Activated CD4-positive, alpha-beta T cell treated with anti-CD3 and anti-CD28 coated beads for 4 hours (primary cell): ENCODE measurements around the gene ZER1.

Experiments
- DNase-seq, 2 donors: peaks; one replicate each; pipeline ENCODE4 v3.0.0-alpha.2; 2020

ZER1 gene

DNA sequence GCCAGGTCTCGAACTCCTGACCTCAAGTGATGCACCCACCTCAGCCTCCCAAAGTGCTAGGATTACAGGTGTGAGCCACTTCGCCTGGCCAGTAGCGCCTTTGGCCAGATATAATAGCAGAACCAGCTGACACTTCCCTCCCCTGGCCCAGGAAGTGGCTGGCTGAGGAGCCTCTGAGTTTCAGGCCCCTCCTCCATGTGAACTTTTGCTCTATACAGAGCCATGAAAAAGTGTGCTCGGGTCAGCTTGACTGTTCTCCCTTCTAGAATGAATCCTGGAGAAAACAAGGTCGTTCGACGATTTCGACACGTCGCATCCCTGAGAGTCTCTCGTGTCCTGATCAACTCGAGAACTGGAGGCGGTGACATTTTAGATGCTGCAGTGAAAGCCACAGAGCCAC lies 39.2 kb downstream of the ZER1 start:
- DNase-seq: no peak

DNA sequence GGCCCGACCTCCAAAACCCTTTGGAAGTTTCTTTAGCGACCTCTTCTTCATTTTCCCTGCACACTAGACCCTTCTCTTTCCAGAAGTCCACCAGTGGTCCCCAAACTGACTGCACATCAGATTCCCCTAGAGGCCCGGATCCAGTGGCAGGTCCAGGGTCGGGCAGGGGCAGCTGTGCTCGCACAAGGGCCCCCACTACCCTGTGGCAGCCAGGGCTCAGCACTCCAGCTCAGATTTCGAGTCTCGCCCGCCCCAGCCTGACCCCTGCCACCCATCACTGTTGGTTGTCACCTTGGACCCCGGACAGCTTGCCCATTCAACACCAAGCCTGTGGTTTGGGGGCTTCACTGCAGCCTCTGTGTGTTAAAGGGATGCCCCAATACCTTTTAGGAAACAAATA lies 40.0 kb downstream of the ZER1 start:
- DNase-seq: no peak

DNA sequence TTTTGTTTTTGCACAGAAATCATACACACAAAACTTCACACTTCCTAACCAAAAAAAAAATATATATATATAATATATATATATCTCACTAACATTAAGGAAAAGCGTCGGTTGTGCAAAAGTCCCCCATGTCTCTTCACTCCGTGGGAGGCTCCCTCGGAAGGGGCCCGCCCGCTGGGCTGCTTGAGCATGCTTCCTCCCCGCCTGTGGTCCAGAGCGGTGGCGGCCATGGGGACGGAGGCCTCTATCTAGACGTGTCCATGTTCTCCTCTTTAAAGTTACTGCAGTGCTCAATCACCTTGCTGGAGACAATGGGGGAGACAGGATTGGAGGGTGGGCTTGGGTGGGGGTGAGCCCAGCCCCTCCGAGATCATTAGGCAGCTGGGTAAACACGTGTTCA lies 40.6 kb downstream of the ZER1 start:
- DNase-seq: no peak

DNA sequence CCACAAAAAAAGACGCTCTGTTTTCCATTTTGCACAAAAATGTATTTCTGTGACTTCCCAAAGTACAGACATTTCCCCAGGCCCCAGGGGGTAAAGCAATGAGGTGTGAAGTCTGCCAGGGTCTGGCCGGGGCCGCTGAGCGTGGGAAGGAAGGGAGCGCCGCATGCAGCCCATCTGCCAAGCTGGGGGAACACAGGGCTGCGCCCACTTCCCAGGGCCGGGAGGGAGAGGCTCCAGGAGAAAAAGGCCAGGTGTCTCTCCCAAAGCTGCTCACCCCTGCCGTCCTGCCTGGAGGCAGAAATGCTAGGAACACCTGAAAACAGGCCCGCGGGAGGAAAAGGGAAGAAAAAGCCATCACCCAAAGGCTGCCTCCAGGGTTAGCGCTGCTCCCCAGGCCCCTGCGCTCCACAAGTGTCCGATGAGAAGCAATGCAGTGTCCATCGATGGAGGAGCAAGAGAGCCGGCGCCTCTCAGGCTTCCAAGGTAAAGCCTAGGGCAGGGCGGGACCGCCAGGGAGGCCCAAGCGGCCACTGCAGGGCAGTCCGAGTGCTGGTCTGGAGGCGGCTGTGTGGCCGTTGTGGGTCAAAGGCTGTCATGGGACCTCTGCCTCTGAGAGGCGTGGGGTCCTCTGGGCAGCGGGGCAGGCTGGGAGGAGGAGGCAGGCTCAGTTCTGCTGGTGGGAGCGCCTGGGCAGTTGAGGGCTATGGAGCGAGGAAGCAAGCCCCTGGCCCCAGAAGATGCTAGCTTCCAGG lies 41.8 kb downstream of the ZER1 start:
- no peak for DNase-seq

DNA sequence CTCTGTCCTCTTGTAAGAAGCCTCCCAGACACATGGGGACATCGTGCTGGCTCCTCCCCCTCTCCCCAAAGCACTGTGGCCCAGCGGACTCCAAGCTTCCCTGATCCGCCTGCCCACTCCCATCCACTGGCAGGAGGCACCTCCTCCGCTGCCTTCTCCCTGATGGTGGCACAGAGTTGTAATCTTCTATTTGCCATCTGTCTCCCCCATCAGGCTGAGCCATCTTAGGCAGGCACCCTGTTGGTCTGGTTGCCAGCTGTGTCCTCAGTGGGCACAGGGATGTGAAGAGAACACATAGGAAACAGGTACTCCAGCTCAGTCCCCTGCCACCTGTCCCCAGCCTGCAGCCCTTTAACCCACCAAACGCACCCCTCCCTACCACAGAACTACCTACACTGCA lies 42.4 kb downstream of the ZER1 start:
- DNase-seq: no peak

DNA sequence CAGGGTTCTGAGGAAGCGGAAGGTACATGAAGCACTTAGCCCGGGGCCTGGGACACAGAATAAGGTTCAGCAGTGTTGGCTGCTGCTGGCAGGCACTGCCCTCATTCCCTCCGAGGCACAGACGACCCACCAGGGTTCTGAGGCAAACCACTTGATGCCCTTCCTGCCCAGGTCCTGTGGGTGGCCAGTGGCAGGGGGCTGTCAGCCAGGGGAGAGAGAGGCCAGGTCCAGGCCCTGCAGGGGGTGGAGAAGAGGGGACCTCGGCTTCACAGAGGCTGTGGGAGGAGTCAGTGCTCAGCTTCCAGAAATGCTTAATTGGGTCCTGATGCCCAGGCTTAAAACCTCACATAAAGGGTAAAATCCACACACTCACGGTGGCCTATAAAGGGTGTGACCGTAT lies 43.4 kb downstream of the ZER1 start:
- no peak for DNase-seq

DNA sequence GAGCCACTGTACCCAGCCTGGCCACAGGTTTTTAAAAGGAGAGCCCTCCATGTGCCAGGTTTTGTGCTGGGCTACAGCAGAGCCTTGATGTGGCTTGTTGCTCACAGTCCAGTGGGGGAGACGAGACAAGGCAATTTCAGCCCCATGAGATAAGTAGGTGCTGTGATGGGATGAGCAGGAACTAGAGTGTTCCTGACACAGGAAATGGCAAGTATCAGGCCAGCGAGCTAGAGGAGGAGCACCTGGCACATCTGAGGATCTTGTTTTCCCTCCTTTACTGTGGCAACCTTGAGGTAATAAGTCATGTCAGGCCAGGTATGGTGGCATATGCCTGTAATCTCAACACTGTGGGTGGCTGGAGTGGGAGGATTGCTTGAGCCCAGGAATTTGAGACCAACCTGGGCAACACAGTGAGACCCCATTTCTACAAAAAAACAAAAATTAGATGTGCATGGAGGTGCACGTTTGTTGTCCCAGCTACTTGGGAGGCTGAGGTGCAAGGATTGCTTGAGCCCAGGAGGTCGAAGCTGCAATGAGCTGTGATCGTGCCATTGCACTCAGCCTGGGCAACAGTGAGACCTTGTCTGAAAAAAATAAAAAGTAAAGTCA lies 44.0 kb downstream of the ZER1 start:
- no peak for DNase-seq

DNA sequence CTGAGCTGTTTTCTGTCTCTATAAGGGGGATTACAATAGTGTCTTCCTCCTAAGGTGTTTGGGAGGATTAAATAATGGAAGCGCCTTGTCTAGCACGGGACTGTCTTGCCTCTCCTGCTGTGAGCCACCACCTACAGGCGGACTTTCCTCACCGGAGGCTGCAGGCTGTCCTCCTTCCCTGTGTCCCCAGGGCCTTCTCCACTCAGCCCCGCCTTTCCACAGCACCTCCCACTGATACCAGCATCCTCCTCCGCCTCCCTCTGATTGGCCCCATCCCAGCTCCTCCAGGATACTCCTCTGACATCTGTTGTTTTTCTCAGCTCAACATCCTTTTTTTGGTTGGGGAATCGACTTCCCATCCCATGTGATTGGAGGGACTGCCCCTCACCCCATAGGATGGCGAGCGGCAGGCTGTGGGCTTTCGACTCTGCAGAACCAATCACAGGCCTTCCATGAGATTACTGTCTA lies 46.9 kb downstream of the ZER1 start:
- peak; percentile 19 to 38 for DNase-seq

DNA sequence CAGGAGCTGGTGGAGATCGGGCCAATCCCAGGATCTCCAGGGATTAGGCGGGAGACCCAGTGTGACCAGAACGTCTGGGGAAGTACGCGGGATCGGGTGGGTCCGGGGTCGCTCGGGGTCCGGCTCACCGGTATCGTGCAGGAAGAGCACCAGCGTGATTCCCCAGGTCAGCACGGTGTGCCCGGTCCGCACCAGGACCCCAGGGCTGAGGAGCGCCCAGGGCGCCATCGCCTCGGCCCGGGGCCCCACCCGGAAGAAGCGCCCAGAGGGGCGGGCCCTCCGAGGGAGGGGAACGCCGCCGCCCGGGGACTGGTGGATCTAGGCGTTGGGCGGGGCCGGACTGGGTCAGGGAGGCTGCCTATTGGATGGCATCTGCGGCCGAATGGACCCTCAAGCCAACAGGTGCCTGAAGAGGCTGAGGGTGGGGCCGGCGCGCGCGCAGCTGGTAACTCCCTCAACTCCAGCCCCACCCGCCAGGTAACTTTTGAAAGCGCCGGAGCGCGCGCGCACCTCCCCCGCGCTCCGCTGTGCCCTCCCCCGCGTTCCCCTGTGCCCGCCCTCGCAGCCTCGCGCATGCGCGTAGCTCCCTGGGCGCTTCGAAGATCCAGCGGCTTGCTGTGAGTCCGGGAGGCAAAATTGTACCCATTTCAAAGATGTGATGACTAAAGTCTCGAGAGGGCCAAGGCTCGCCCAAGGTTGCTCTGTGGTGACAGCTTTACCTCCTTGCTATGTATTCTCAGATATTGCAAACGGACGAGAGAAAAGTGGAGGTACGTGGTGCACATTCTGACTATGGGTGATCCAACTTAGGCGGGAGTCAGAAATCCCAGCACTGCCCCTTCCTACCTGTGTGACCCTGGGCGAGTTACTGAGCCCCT lies 47.6 kb downstream of the ZER1 start, which contains the start of gene ZDHHC12:
Gene ZDHHC12, minus strand, starts transcription at position 262 of the 878 bp plus-strand sequence. Its CDS starts 34 bp downstream, at position 228.
- DNase-seq: peak; percentile 98 to 100

DNA sequence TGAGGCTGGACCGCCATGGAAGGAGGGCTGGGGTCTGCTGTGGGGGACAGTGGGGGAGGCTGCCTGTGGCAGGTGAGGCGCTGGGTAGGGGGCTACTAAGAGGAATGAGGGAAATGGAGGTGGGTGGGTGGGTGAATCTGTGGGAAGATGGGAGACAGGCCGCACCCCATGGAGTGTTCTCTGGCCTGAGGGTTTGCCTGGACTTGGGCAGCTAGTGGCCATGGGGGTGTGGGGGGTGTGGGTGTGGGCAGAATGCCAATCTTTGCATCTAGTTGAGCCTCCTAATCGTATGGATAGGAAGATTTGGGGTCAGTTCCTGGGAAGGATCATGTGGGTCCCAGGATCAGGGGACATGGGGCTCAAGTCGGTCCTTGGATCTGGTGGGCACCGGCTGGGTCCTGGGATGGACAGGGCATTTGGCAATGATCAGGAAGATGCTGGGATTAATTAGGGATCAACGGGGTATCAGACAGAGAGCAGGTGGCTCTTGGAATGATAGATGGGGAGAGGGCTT lies 48.3 kb downstream of the ZER1 start:
- no peak for DNase-seq

DNA sequence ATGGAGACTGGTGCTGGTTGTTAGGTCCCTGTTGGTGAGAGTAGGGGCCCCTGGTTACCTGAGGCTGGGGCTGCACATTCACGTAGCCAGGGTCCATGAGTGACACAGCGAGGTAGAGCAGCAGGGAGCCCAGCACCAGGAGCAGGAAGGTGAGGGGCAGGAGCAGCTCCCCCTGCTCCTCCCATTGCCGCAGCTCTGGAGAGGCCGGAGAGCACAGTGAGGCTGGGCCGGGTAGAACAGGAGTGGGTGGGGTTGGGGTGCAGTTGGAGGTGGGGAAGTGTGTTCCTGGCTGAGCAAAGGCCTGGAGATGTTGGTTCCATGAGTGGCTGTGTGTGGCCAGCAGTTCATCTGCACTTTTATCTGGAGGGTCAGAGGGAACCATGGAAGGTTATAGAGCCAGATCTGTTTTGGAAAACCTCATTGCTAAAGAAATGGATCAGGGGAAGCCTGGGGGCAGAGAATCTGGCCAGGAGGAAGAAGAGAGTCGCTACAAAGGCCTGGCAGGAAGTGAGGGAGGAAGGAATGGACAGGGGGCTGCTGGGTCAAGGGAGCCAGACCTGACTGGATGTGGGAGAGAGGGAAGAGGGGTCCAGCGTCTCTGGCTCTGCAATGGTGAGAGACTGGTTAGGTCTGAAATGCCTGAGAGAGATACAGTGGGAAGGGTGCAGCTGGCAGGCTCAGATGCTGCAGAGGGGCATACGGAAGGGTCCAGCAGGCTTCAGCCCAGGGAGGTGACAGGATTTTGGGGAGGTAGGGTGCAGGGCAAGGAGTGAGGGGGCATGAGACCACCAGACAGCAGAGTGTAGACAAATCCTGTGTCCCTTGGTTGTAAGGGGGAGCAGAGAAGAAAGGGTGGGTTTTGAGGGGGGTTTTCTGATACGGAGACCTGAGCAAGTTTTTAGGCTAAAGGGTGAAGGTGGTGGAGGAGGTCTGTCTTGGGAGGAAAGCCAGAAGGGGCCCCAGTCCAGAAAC lies 49.1 kb downstream of the ZER1 start:
- no peak for DNase-seq

DNA sequence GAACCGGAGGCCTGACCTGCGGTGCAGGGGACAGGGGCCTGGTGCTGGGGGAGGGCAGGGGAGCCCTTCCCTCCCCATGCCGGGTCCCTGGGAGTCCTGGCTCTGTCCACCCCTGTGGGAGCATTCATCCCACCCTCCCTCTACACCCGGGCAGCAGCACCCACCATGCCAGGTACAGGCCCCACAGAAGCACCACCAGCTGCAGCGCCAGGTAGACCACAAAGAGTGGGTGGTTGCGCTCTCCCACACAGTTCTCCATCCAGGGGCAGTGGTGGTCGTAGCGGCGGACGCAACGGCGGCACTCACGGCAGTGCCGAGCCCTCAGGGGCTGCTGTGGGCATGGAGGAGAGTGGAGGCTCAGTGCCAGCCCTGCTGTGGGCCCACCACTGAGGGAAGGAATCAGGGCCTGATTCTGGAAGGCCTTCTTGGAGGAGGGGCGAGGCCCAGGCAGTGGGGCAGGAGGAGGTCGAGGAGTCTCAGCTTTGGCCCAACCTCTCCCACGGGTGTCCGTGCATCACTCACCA lies 50.2 kb downstream of the ZER1 start:
- DNase-seq: no peak

DNA sequence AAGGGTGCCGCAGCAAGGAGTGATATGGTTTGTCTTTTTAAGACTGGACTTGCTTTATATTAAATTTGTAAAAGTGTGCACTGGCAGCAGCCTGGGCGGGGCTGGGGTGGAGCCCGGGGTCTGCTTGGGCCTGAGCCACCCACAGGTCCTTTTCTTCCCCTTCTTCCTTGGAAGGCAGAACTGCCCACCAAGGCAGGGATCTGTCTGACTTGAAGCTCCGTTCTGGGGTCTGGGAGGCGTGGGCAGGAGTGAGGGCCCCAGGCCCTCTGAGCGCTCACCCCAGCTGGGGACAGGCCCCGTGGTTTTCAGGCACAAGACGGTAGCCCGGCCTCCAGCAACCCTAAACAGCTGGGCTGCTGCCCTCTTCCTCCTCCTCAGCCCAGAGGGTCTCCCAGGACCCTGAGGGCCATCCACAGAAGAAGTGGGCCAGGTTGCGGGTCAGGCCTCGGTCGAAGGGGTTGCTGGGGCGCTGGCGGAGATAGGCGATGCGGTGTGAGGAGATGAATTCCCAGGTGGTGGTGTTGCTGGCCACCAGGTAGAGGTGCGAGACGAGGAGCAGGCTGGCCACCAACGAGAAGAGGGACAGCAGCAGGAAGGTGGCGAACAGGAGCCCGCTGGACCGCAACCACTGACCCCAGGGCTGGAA lies 50.8 kb downstream of the ZER1 start:
- no peak for DNase-seq

DNA sequence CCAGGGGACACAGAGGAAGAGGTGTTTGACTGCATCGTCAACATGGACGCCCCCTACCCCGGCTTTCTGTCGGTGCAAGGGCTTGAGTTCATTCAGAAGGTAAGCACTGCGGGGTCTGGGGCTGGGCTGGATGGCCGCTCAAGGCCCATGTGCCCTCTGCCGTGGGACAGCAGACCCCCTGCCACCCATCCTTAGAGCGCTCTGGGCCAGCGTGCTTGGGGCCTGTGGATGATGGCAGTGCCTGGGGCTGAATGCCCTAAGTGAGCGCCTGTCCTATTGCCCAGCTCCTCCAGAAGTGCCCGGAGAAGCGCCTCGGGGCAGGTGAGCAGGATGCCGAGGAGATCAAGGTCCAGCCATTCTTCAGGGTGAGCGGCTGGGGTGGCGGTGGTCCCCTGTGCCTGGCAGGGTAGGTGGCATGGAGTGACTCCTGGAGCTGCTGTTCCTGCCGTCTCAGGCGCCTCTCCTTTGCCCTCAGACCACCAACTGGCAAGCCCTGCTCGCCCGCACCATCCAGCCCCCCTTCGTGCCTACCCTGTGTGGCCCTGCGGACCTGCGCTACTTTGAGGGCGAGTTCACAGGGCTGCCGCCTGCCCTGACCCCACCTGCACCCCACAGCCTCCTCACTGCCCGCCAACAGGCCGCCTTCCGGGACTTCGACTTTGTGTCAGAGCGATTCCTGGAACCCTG lies 51.7 kb downstream of the ZER1 start:
- no peak for DNase-seq

DNA sequence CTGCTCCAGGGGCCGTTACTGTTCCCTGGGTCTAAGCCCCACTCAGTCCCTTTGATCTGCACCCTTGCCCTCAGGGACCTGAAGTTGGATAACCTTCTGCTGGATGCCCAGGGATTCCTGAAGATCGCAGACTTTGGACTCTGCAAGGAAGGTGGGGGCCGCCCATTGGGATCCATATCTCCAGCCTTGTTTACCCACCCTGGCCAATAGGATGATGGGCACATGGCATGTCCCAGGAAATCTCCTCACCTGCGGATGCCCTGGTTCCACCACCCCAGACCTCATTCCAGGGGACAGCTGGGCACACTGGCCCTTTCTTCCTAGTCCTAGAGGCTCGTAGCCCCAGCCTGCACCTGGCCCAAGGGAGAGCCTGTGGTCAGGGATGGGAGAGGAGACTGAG lies 53.3 kb downstream of the ZER1 start:
- DNase-seq: no peak

DNA sequence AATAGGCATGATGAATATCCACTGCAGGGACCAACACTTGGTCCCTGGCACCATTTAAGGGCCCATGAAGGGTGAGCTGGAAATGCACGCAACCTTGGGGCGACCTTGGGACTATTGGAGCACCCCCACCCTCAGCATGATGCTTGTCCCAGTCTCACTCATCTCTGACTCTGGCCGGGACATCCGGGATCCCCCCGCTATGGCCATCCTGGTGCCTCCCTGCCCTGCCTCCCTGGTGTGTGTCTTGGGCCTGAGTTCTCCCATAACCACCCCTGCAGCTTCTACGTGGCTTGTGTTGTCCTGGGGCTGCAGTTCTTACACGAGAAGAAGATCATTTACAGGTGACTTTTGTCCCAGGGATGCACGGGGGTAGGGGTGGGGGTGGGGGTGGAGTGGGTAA lies 53.7 kb downstream of the ZER1 start:
- no peak for DNase-seq

DNA sequence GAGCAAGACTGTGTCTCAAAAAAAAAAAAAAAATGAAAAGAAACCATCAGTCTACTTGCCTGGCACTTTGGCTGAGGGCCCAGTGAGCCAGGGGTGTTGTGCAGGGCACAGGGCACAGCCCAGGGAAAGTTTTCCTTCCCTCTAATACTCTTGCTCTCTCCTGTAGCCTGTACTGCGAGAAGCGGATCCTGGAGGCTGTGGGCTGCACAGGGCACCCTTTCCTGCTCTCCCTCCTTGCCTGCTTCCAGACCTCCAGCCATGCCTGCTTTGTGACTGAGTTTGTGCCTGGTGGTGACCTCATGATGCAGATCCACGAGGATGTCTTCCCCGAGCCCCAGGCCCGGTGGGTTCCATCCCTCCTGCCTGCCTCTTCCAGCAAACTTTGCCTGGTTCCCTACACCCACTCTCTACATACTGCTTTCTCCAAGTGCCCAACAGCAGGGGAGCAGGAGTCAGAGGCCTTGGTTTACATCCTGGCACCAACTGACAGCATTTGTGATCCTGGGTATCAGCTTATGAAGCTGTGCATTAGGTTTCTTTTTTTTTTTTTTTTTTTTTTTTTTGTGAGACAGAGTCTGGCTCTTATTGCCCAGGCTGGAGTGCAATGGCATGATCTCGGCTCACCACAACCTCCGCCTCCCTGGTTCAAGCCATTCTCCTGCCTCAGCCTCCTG lies 55.0 kb downstream of the ZER1 start:
- DNase-seq: no peak

DNA sequence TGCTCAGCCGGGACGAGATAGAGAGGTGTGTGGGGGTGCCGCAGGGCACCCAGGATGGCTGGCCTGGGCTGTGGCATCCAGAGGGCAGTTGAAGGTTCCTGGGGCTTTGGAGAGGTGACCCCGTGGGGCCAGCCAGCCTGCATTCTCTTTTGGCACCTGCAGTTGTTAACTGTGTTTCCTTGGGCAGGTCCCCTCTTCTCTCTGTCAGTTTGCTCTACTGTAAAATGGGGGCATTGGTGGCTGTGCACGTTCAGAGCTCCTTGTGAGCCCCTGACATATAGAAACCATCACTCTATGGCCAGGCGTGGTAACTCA lies 56.3 kb downstream of the ZER1 start:
- DNase-seq: no peak

DNA sequence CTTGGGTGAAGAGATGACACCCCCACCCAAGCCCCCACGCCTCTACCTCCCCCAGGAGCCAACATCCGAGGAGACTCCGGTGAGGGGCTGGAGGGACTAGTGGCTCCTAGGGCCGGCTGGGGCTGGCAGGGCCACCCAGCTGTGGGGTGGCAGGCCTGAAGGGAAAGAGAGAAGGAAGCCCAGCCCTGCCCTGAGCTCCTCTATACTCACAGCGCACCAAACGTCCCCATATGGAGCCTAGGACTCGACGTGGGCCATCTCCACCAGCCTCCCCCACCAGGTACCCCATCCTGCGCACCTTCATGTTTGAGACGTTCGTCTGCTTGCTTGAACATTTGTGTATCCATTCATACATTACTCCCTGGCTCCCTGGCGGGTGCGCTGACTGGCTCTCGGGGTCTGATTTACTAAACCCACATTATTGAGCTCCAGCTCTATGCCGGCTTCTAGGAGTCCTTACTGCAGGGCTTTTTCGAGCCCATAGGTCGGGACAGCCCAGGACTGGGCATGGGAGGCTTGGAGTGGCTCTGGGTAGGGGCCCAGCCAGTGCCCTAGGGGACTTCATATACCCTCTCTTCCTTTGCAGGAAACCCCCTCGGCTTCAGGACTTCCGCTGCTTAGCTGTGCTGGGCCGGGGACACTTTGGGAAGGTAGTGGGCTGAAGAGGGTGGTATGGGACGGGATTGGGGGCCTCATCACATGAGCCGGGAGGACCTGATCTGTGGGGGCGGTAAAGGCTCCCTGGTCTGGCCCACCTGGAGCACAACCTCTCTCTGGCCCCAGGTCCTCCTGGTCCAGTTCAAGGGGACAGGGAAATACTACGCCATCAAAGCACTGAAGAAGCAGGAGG lies 56.9 kb downstream of the ZER1 start:
- no peak for DNase-seq
